ENCODE measurements around the gene MACROD2.

The MACROD2 gene

GRCh38 chr20:14069796-14070195 lies 74.5 kb downstream of the MACROD2 start:
- H3K36me3 ChIP-seq: no peaks in the 10 kb centered on the region
- TF ChIP-seq CTCF (IDR thresholded peaks at IDR 0.05): no peak

GRCh38 chr20:14093652-14094051 lies 98.3 kb downstream of the MACROD2 start:
- TF ChIP-seq CTCF (IDR thresholded peaks at IDR 0.05): no peak
- Histone ChIP-seq H3K4me3 (ENCODE audit: low read depth in 1 of 2, low read length in 1 of 2) (no peak overlapping the region), H3K4me1 (ENCODE audit: control insufficient read depth in 1 of 2, insufficient read depth in 1 of 2, low read depth in 1 of 2, low read length in 1 of 2) (no peaks in the 10 kb centered on the region), H3K27ac (no peak overlapping the region), H3K27me3 (no peaks in the 10 kb centered on the region), H3K9me3 (no peaks in the 10 kb centered on the region), H3K36me3 (no peaks in the 10 kb centered on the region)

More at GRCh38 chr20:14069796-14070195, 74.5 kb downstream of the MACROD2 start:
- Histone ChIP-seq H3K27me3 (no peaks in the 10 kb centered on the region), H3K4me3 (ENCODE audit: low read depth in 1 of 2, low read length in 1 of 2) (no peak overlapping the region), H3K4me1 (ENCODE audit: control insufficient read depth in 1 of 2, insufficient read depth in 1 of 2, low read depth in 1 of 2, low read length in 1 of 2) (no peaks in the 10 kb centered on the region), H3K27ac (no peak overlapping the region), H3K9me3 (no peaks in the 10 kb centered on the region)

DNA sequence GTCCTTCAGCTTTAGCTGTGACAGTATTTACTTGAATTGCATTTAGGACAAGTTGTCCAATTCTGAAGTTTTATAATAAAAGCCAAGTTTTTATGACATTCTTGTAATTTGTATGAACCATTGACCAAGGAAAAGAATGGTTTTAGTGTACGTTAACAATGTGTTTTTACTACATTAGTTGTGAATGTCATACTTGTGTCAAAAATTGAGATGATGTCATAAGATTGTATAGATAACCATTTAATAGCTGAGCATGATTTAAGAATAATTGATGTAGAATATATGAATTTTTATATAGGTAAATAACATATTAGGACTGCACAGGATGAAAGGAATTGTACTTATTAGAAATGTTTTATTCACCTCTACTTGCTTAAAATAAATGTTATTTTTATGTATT lies 102.9 kb downstream of the MACROD2 start:
- Histone ChIP-seq H3K27me3 (no peaks in the 10 kb centered on the region), H3K4me3 (ENCODE audit: low read depth in 1 of 2, low read length in 1 of 2) (no peak overlapping the region), H3K36me3 (no peaks in the 10 kb centered on the region), H3K4me1 (ENCODE audit: control insufficient read depth in 1 of 2, insufficient read depth in 1 of 2, low read depth in 1 of 2, low read length in 1 of 2) (no peaks in the 10 kb centered on the region), H3K9me3 (no peaks in the 10 kb centered on the region), H3K27ac (no peak overlapping the region)
- TF ChIP-seq CTCF (IDR thresholded peaks at IDR 0.05): no peak

GRCh38 chr20:14113416-14113815 lies 118.1 kb downstream of the MACROD2 start:
- Histone ChIP-seq H3K4me3 (ENCODE audit: low read depth in 1 of 2, low read length in 1 of 2) (no peak overlapping the region), H3K4me1 (ENCODE audit: control insufficient read depth in 1 of 2, insufficient read depth in 1 of 2, low read depth in 1 of 2, low read length in 1 of 2) (no peaks in the 10 kb centered on the region), H3K27ac (no peak overlapping the region), H3K36me3 (no peaks in the 10 kb centered on the region), H3K9me3 (no peaks in the 10 kb centered on the region), H3K27me3 (no peaks in the 10 kb centered on the region)
- TF ChIP-seq CTCF (IDR thresholded peaks at IDR 0.05): no peak

DNA sequence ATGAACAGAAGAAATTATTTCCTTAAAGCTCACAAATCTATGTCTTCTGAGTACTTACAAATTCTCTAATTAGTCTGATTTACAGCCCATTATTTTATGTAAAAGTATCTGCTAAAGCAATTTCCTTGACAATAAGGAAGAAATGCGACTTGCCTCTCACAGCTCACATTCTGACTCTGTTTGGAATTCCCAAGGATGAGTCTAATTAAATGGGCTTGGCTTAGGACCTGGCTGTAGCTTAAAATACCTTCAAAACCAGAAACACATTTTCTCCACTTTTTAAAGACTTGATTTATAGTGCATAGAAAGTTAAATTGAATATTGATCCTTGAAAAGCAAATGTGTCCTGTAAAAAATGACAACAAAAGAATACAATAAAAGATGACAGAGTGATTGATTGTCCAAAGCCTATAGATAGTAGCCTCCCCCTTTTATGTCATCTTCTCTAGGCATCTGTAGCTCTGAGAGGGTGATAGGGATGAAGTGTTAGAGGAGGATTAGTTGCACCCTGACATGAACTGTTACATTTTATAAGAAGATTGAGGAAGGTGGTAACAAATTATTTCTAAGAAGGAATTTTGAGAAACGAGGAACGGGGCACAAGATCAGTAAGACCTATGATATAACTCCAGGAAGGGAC lies 118.9 kb downstream of the MACROD2 start:
- no peaks in the 10 kb centered on the region for H3K27me3 ChIP-seq
- H3K27ac ChIP-seq: no peak overlapping the region
- no peak for TF ChIP-seq CTCF (IDR thresholded peaks at IDR 0.05)

More for the DNA sequence above, 118.9 kb downstream of the MACROD2 start:
- no peaks in the 10 kb centered on the region for H3K9me3 ChIP-seq
- H3K4me3 ChIP-seq (ENCODE audit: low read depth in 1 of 2, low read length in 1 of 2): no peak overlapping the region
- H3K36me3 ChIP-seq: no peaks in the 10 kb centered on the region
- H3K4me1 ChIP-seq (ENCODE audit: control insufficient read depth in 1 of 2, insufficient read depth in 1 of 2, low read depth in 1 of 2, low read length in 1 of 2): no peaks in the 10 kb centered on the region
